ENCODE results near the gene GTSE1. TPM values are rescaled to one million over a fixed set of nuclear protein-coding genes. Genes with fewer than 3 reads are reported as not detected.

The GTSE1 gene
- total and polyA plus RNA-seq, 2 donors (not counting 1 experiment from before 2014, with no cell fraction given) = 0.17 to 0.39 TPM

GRCh38 chr22:46354176-46354992 lies 57.7 kb downstream of the GTSE1 start:
- ChIA-PET CTCF (interaction anchor here (7.6 kb wide), 1 partner anchor 188 kb away, joined by 56 read pairs; no protein-coding TSS in a partner anchor), POLR2A (no interaction called here)
- Mint-ChIP-seq H3K9me3 (ENCODE audit: insufficient read depth) (no peaks in the 10 kb centered on the region), H3K27me3 (no peaks in the 10 kb centered on the region), H3K4me1 (peaks cover 10% of the 10 kb centered on the region), H3K27ac (no peak overlapping the region), H3K4me3 (no peak overlapping the region)
- Histone ChIP-seq H3K36me3 (replicated peaks in 1 of 2; ENCODE audit: control extremely low read depth in 1 of 2, control insufficient read depth in 1 of 2, extremely low read depth in 1 of 2, insufficient read depth in 2 of 2, low read length in 1 of 2) (peaks cover 3 to 80% of the 10 kb centered on the region in 2 experiments), H3K9me3 (ENCODE audit: control extremely low read depth in 1 of 3, control insufficient read depth in 2 of 3, insufficient read depth in 1 of 3, low read length in 2 of 3) (no peaks in the 10 kb centered on the region), H3K4me3 (ENCODE audit: control extremely low read depth in 1 of 5, extremely low read depth in 1 of 5, insufficient read depth in 1 of 5, low read depth in 2 of 5, low read length in 4 of 5) (no peak overlapping the region), H3K4me2 (replicated peaks; ENCODE audit: low read depth, low read length, poor library complexity, severe bottlenecking) (no peak overlapping the region), H3K79me2 (ENCODE audit: control insufficient read depth, insufficient read depth, low read length) (no peaks in the 10 kb centered on the region), H2AFZ (ENCODE audit: insufficient read depth, low read depth, low read length, poor library complexity, severe bottlenecking) (no peak overlapping the region), H3K27ac (ENCODE audit: low read length in 2 of 2) (no peak overlapping the region), H3K4me1 (ENCODE audit: control insufficient read depth in 2 of 2, insufficient read depth in 2 of 2, low read length in 2 of 2) (peaks cover 0 to 30% of the 10 kb centered on the region in 2 donors), H3K9ac (ENCODE audit: low read length) (no peak overlapping the region), H3K27me3 (replicated peaks in 1 of 4; ENCODE audit: control extremely low read depth in 1 of 4, control insufficient read depth in 3 of 4, insufficient read depth in 4 of 4, low read length in 3 of 4) (no peaks in the 10 kb centered on the region), H4K20me1 (ENCODE audit: control insufficient read depth, insufficient read depth, low read length, poor library complexity, severe bottlenecking) (peaks cover 55% of the 10 kb centered on the region)
- TF ChIP-seq EZH2 (IDR thresholded peaks at IDR 0.05; ENCODE audit: borderline replicate concordance, insufficient read depth, low read depth, low read length, poor library complexity, severe bottlenecking) = no peak
- TF ChIP-seq, protein P1, sequence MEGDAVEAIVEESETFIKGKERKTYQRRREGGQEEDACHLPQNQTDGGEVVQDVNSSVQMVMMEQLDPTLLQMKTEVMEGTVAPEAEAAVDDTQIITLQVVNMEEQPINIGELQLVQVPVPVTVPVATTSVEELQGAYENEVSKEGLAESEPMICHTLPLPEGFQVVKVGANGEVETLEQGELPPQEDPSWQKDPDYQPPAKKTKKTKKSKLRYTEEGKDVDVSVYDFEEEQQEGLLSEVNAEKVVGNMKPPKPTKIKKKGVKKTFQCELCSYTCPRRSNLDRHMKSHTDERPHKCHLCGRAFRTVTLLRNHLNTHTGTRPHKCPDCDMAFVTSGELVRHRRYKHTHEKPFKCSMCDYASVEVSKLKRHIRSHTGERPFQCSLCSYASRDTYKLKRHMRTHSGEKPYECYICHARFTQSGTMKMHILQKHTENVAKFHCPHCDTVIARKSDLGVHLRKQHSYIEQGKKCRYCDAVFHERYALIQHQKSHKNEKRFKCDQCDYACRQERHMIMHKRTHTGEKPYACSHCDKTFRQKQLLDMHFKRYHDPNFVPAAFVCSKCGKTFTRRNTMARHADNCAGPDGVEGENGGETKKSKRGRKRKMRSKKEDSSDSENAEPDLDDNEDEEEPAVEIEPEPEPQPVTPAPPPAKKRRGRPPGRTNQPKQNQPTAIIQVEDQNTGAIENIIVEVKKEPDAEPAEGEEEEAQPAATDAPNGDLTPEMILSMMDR (IDR thresholded peaks at IDR 0.05) = no peak
- 95% methylated on average over 19 of the region's 21 CpGs for WGBS (ENCODE audit: insufficient coverage)
- ATAC-seq (ENCODE audit: low read depth) (no peak), DNase-seq (no peak)
- intact Hi-C loops (cut with micrococcal nuclease) = loop anchor here (10.0 kb wide), 1 partner anchor 330 kb away; no protein-coding TSS in a partner anchor

- no peak for TF ChIP-seq EZH2 (IDR thresholded peaks at IDR 0.05; ENCODE audit: borderline replicate concordance, insufficient read depth, low read depth, low read length, poor library complexity, severe bottlenecking)
- TF ChIP-seq, protein P1 (IDR thresholded peaks at IDR 0.05) = no peak
- Mint-ChIP-seq H3K4me1 (peaks cover 10% of the 10 kb centered on the region), H3K9me3 (ENCODE audit: insufficient read depth) (no peaks in the 10 kb centered on the region), H3K27ac (no peak overlapping the region), H3K27me3 (no peaks in the 10 kb centered on the region), H3K4me3 (no peak overlapping the region)
- ChIA-PET CTCF (interaction anchor here (0.6 to 7.6 kb wide), 4 partner anchors 13 to 208 kb away, joined by 3 to 56 read pairs (median 6); no protein-coding TSS in a partner anchor), POLR2A (interaction anchor here (0.9 kb wide), 1 partner anchor 187 kb away, joined by 3 read pairs; no protein-coding TSS in a partner anchor)
- no peaks in the 10 kb centered on the region for H3K27me3 ChIP-seq (replicated peaks in 1 of 4; ENCODE audit: control extremely low read depth in 1 of 4, control insufficient read depth in 3 of 4, insufficient read depth in 4 of 4, low read length in 3 of 4)
- H3K27ac ChIP-seq (ENCODE audit: low read length in 2 of 2) = no peak overlapping the region
- H3K9ac ChIP-seq (ENCODE audit: low read length) = no peak overlapping the region
- H4K20me1 ChIP-seq (ENCODE audit: control insufficient read depth, insufficient read depth, low read length, poor library complexity, severe bottlenecking) = peaks cover 55% of the 10 kb centered on the region
- H3K4me2 ChIP-seq (replicated peaks; ENCODE audit: low read depth, low read length, poor library complexity, severe bottlenecking) = no peak overlapping the region
- H3K79me2 ChIP-seq (ENCODE audit: control insufficient read depth, insufficient read depth, low read length) = no peaks in the 10 kb centered on the region
- H3K4me3 ChIP-seq (ENCODE audit: control extremely low read depth in 1 of 5, extremely low read depth in 1 of 5, insufficient read depth in 1 of 5, low read depth in 2 of 5, low read length in 4 of 5) = no peak overlapping the region
- intact Hi-C loops (cut with micrococcal nuclease) = loop anchor here (1.0 to 10.0 kb wide), 2 partner anchors 187 to 330 kb away; no protein-coding TSS in a partner anchor
- no peak for ATAC-seq (ENCODE audit: low read depth)
- DNase-seq = no peak
- H3K9me3 ChIP-seq (ENCODE audit: control extremely low read depth in 1 of 3, control insufficient read depth in 2 of 3, insufficient read depth in 1 of 3, low read length in 2 of 3) = no peaks in the 10 kb centered on the region
- peaks cover 0 to 30% of the 10 kb centered on the region in 2 donors for H3K4me1 ChIP-seq (ENCODE audit: control insufficient read depth in 2 of 2, insufficient read depth in 2 of 2, low read length in 2 of 2)
- WGBS (ENCODE audit: insufficient coverage) = 100% methylated on average over 6 of the region's 7 CpGs
- H3K36me3 ChIP-seq (replicated peaks in 1 of 2; ENCODE audit: control extremely low read depth in 1 of 2, control insufficient read depth in 1 of 2, extremely low read depth in 1 of 2, insufficient read depth in 2 of 2, low read length in 1 of 2) = peaks cover 3 to 74% of the 10 kb centered on the region in 2 experiments
- H2AFZ ChIP-seq (ENCODE audit: insufficient read depth, low read depth, low read length, poor library complexity, severe bottlenecking) = no peak overlapping the region
Measured at GRCh38 chr22:46354993-46355305, 58.3 kb downstream of the GTSE1 start.

Measured in B cell (primary cell).